HG03439 (cell line): Measurements from ENCODE around the gene MAMSTR.
A peak's percentile ranks its signal among the peaks of the same experiment; 100 is the strongest.
"Not testable (repeated sequence)": the region's sequence is repeated elsewhere in the genome, so short reads cannot be mapped to it uniquely, and the experiment has no call there.

Source experiments
- ATAC-seq: cut with Tn5 transposase; IDR thresholded peaks from one replicate; pipeline ENCODE4 v1.9.1; 2021; ENCODE audit warnings: mild to moderate bottlenecking, moderate library complexity; ENCODE audit not compliant: unreplicated experiment

MAMSTR gene

DNA sequence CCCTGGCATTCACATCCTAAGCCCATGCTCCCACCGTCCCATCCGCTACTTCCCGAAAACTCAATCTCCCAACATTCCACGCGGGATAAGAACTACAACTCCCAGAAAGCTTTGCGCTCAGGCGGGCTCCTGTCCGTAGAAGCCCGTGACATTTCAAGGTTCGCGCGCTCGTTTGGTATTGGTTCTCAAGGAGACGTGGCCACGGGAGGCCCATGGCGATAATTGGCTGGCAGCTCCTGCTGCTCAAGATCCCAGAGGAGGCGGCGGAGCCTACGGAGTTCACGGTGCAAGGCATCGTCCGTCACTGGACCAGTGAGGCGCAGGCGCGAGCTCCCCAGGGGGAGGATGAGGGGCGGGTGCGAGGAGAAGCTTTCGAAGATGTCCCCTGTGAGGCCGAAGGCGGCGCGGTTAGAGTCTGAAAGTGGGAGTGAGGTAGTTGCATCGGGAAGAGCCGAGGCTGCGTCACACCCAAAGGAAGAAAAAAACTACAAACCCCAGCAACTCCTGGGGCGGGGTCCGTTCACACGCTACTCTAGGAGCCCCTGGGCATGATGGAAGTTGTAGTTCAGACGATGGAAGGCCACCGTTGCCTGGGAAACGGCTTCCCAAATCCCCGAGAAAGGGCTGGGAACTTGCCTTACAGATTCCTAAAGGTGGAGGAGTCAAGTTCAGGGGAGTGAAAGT is 1.2 kb upstream of the MAMSTR start:
- peak; percentile 78 for ATAC-seq

- ATAC-seq, result peak; percentile 1
These were observed 707 bp upstream of the MAMSTR start for GRCh38 chr19:48720251-48720612.

DNA sequence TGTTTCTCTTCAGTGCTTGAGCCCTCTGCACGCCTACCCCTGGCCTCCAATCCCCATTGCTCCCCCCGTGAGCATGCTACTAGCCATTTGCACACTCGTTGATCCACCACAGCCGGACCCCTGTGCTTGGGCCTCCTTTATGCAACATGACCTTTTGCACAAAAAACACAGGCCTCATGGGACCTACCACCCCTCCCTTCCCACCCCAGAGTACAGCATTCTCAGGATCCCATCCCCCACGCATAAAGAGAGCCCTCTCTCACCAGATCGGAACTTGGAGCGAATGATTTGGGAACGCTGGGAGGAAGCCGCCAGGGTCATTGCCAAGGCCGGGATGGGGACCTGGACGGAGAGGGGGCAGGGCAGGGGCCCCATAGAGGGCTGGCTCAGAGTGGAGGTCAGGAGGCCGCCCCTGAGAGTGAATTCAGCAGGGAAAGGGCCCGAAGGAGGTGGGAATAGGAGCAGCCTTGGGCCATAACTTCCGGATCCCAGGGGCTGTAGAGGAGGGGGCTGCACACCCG is 754 bp downstream of the MAMSTR start:
- ATAC-seq, result no peak

GRCh38 chr19:48718106-48718505 is 1.4 kb downstream of the MAMSTR start:
- not testable (repeated sequence) for ATAC-seq

DNA sequence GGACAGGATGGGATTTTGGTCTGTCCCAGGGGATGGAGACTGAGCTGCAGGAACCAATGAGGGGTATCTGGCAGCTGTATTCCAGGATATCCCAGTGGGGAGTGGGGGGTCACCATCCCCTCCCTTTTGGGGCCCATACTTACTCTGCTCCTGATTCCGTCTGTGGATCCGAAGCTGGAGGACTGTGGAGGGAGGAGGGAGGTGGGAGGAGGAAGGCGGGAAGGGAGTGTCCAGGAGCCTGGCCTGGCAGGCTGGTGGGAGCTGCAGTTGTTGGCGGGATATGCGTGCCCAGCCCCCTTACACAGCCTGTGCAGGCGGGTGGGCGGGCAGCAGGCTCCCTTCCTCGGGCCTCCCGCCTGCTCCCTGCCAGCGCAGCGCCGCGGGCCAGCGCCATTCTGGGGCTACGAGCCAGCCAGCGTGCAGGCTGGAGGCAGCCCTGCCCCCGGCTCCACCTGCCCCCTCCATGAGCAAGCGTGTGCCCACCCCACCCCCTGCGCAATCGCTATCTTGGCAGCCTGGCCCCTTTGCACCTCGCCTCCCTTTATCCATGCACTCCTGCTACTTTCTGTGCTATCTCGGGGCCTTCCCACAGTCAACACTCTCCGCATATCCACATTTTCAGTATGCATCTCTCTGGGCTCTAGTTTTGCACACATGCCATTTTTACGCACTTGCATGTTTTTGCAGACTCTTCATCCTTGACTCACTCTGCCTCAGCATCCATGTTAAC is 2.8 kb downstream of the MAMSTR start:
- ATAC-seq, result no peak

DNA sequence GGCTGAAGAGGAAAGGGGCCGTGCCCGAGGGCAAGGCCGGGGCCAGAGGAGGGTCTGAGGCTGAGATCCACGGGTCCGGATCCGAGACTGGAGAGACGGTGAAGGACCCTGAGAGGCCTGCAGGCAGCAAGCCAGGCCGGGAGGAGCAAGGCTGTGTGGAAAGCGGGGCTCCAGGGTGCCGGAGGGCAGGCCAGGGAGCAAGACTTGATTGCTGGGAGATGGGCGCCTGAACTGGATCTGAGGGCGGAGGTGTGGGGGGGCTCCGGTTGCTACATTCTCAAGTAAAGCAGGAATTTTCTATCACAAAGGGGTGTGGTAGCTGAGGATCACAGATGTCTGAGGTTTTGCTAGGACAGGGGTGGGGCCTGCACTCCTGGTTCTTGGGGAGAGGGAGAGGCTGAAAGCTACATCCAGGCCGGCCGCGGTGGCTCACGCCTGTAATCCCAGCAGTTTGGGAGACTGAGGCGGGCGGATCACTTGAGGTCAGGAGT is 3.8 kb downstream of the MAMSTR start:
- ATAC-seq, result no peak

DNA sequence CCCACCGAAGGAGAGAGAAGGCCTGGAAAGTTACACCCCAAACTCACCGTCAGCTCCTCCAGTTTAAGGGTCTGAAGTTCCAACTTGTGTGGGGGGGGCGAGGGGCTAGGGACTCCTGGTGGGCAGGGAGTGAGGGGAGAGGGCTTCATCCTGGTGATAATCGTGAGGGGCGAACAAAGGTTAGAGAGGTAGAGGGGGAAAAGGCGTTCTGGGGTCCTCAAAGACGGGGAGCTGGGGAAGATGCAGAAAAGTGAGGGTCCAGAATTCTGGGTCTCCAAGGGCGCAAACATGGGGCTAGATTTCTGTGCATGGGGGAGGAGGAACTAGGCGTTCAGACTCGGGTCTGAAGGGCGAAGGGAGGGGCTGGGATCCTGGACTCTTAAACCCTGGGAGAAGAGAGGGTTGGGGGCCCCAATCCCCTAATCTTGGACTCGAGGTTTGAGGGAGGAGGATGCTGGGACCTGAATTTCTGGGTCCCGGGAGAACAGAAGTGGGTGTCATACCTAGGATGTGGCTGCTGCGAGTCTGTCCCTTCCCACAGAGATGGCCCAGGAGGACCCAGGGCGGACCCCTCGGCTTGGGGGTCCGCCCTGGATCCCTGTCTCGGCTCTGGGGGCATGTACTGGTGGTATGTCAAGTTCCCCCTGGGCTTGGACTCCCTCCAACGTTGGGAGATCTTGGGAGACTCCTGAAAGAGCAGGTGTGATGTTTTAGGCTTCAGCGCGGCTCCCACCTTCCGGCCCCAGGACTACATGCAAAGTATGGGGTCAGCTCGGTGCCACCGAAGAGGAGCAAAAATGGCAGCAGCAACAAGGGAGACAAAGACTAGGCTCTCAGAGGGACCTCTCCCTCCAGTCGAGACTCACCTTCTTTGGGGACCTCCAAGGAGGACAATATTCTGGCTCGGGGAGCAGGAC is 4.5 kb downstream of the MAMSTR start:
- no peak for ATAC-seq

GRCh38 chr19:48713864-48714755 is 5.4 kb downstream of the MAMSTR start:
- peak; percentile 92 for ATAC-seq

DNA sequence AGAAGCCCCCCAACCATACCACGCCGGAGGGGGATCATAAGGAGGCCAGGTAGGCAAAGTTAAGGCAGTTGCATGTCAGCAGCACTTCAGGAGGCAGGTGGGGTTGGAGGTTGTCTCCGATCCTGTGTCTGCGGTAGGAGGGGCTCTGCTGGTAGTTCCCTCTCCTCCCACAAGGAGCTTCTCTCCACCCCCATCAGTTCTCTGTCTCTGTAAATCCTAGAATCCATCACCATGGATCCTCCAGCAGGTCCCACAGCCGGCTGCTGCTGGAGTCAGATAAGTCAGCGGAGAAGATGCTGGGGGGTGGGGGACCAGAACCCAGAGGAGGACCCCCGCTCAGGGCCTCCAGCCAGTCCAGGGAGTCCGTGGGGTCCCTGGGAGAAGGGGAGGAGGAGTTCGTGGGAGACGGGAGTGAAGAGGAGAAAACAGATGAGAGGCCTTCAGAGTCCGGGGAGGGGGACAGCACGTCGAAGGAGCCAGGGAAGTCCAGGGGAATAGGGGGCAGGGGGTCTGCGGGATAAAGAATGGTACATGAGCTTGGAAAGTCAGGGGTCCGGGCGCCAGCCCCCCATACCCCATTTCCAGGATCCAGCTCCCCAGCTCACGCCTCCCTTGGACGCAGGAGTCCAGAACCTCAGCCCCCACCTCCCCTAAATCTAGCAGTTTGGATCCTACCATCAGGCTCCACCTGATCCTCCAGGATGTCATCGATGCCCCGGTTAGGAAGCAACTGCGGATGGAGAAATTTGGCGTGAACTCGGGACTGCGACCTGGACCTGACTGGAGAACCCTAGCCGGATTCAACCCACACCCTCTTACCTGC is 6.3 kb downstream of the MAMSTR start:
- no peak for ATAC-seq

GRCh38 chr19:48711106-48711662 is 8.3 kb downstream of the MAMSTR start:
- ATAC-seq, result no peak

- ATAC-seq, result no peak
These were observed 11.1 kb downstream of the MAMSTR start for GRCh38 chr19:48708471-48708870.

DNA sequence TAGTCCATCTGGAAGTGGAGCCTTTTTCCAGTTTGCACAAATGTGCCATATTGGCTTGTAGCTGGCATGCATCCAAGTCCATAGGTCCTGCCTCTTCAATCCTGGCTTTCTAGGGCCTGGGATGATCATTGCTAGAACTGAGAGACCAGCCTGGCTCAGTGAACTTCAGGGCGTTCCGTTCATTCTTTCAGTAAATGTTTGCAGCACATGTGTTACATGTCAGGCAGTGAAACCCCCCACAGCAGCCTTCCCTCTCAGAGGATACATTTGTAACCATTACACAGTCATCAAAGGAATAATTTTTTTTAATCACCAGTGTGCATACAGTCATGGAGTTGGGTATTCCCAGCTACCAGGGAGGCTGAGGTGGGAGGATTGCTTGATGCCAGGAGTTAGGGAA is 14.1 kb downstream of the MAMSTR start:
- ATAC-seq, result no peak

GRCh38 chr19:48703316-48703715 is 16.2 kb downstream of the MAMSTR start:
- no peak for ATAC-seq

- ATAC-seq, result no peak
These were observed 16.8 kb downstream of the MAMSTR start for GRCh38 chr19:48702701-48703100.

DNA sequence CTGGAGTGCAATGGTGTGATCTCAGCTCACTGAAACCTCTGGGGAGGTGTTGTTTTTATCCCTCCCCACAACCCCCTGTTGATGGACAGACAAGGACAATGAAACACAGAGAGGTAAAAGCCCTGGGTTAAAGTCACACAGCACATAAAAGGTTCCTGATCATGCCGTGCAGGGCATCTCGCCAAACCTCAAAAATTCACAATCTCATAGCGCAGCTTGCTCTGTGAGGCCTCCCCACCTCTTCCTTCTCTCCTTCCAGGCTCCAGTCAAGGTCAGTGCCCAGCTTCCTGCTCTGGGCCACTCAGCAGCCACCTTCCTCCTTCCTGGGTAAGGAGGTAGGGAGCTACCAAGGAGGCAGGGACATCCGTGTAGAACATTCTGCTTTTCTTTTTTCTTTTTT is 21.5 kb downstream of the MAMSTR start:
- no peak for ATAC-seq

GRCh38 chr19:48696353-48697010 is 23.0 kb downstream of the MAMSTR start:
- no peak for ATAC-seq

- no peak for ATAC-seq
These were observed 23.7 kb downstream of the MAMSTR start, which contains the start of gene FUT2 for GRCh38 chr19:48695743-48696352. Gene FUT2, plus strand, starts transcription at chr19:48695971. Its CDS starts 6,986 bp downstream, at chr19:48702957.

GRCh38 chr19:48693629-48694028 is 25.9 kb downstream of the MAMSTR start:
- ATAC-seq, result not testable (repeated sequence)
